SJSA1 (cell line): ENCODE results near the gene GNPDA2. TPM values are rescaled to one million over a fixed set of nuclear protein-coding genes. Genes with fewer than 3 reads are reported as not detected.

Source experiments
- DNase-seq, 2 experiments: peaks; one replicate each; pipeline ENCODE4 v3.0.0-alpha.2; 2015 to 2020; ENCODE audit warnings: low spot score in 2 of 2, low read depth in 1 of 2
- H3K27ac ChIP-seq: fragments of 250-450 bp; sonication (Bioruptor Pico); 2 replicates; pipeline ENCODE4 v1.5.1; 2020; ENCODE audit warnings: mild to moderate bottlenecking, moderate library complexity
- H3K27me3 ChIP-seq: fragments of 250-450 bp; sonication (Bioruptor Pico); replicated peaks from 2 replicates; pipeline ENCODE4 v1.5.1; 2020; ENCODE audit warnings: mild to moderate bottlenecking, moderate library complexity
- H3K36me3 ChIP-seq: fragments of 250-450 bp; sonication (Bioruptor Pico); 2 replicates; pipeline ENCODE4 v1.5.1; 2020; ENCODE audit warnings: mild to moderate bottlenecking
- H3K4me1 ChIP-seq: fragments of 250-450 bp; sonication (Bioruptor Pico); replicated peaks from 2 replicates; pipeline ENCODE4 v1.6.1; 2021; ENCODE audit warnings: mild to moderate bottlenecking
- H3K4me3 ChIP-seq: fragments of 250-450 bp; sonication (Bioruptor Pico); 2 replicates; pipeline ENCODE4 v1.5.1; 2020; ENCODE audit warnings: mild to moderate bottlenecking
- H3K9me3 ChIP-seq: fragments of 250-450 bp; sonication (Bioruptor Pico); replicated peaks from 2 replicates; pipeline ENCODE4 v1.5.1; 2020; ENCODE audit warnings: mild to moderate bottlenecking
- total RNA-seq: library from RNA; depleted of rRNA; stranded (reverse); fragments of >200 nt; shearing (Covaris generic); gene quantifications from 2 replicates; pipeline ENCODE4 v1.2.3, GENCODE V29; 2014; rRNA removed

Gene GNPDA2
- total RNA-seq, 1 experiment from 2014 or later, result 16.4 TPM

GRCh38 chr4:44670506-44671199 is 55.7 kb downstream of the GNPDA2 start:
- Histone ChIP-seq H3K9me3 (no peaks in the 10 kb centered on the region), H3K4me1 (no peaks in the 10 kb centered on the region), H3K4me3 (no peak overlapping the region), H3K36me3 (no peaks in the 10 kb centered on the region), H3K27ac (no peak overlapping the region), H3K27me3 (no peaks in the 10 kb centered on the region)
- no peak for DNase-seq

DNA sequence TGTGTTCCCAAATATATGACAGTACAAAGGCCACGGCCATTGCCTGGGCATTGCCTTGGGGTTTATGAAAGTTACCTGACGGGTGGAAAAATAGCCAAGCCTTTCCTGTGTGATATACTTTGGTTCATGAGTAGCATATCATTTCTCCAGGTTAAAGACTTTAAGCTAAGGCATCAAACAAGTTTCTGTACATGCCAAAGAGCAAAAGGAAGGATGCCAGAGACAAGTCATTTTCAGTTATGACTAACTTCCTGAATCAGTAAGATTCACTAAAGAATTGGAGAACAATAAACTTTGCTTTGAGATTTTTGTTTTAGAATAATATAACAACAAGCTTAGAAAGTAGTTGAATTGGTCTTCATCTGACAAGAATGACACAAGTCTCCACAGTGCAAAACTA is 57.8 kb downstream of the GNPDA2 start:
- Histone ChIP-seq H3K27ac (no peak overlapping the region), H3K4me3 (no peak overlapping the region), H3K9me3 (no peaks in the 10 kb centered on the region), H3K27me3 (no peaks in the 10 kb centered on the region), H3K36me3 (no peaks in the 10 kb centered on the region), H3K4me1 (no peaks in the 10 kb centered on the region)
- no peak for DNase-seq

DNA sequence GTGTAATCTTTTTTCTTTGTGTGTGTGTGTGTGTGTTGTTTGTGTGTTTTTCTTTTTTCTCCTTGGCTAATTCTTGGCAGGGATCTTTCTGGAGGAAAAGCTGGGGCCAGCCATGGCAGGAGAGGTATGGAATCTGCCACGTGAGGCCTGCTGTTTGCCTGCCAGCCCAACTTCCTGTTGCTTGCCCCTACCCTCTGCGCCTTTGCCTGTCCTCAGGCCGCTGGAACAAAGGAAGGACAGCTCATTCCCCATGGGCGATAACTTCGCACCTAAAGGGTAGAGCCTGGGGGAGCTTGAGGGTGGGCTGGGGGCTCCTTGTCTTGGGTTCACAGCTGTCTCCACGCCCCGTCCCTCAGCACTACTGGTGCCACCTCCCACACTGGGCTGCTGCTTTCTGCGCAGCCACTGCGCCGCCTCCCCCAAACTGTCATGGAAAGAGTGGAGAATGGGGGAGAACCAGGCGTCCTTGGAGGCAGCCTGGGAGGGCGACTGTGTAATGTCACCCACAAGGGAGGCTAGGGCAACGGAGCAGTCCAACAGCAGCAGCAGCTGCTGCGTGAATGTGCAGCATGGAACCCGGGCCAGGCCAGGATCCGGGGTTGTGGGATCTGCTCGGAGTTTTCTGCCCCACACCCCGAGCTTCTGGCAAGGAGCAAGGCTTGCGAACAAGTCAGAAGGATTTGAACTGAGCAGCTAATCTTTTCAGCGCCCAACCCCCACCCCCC is 62.7 kb downstream of the GNPDA2 start:
- H3K9me3 ChIP-seq, result no peaks in the 10 kb centered on the region
- H3K27ac ChIP-seq, result no peak overlapping the region
- H3K4me1 ChIP-seq, result no peaks in the 10 kb centered on the region
- no peaks in the 10 kb centered on the region for H3K36me3 ChIP-seq
- H3K4me3 ChIP-seq, result no peak overlapping the region
- H3K27me3 ChIP-seq, result no peaks in the 10 kb centered on the region
- DNase-seq, result no peak

- H3K36me3 ChIP-seq, result no peaks in the 10 kb centered on the region
- no peaks in the 10 kb centered on the region for H3K27me3 ChIP-seq
- no peak overlapping the region for H3K4me3 ChIP-seq
- no peaks in the 10 kb centered on the region for H3K9me3 ChIP-seq
- H3K27ac ChIP-seq, result no peak overlapping the region
- DNase-seq, result no peak
- H3K4me1 ChIP-seq, result no peaks in the 10 kb centered on the region
Observed at GRCh38 chr4:44662623-44663005, 63.7 kb downstream of the GNPDA2 start.

- H3K9me3 ChIP-seq, result no peaks in the 10 kb centered on the region
- H3K4me1 ChIP-seq, result no peaks in the 10 kb centered on the region
- DNase-seq, result no peak
Observed at GRCh38 chr4:44661940-44662622, 64.3 kb downstream of the GNPDA2 start.

DNA sequence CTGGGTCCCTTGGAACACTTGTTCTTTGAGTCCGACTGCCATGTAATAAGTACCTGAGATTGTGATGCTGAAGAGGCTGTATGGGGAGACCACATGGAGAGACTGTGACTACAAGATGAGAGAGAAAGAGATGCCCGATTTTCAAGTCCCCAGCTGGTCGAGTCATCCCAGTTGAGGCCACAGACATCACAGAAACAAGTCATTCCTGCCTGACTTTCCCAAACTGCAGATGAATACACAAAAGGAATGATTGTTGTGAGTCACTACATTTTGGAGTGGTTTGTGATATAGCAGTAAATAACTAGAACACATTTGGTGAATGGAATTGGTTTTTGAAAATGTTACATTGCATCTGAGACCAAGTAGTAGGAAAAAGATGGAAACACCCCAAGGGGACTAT is 66.0 kb downstream of the GNPDA2 start:
- Histone ChIP-seq H3K4me1 (no peaks in the 10 kb centered on the region), H3K27ac (no peak overlapping the region), H3K36me3 (no peaks in the 10 kb centered on the region), H3K9me3 (no peaks in the 10 kb centered on the region), H3K4me3 (no peak overlapping the region), H3K27me3 (no peaks in the 10 kb centered on the region)
- no peak for DNase-seq

More at GRCh38 chr4:44661940-44662622, 64.3 kb downstream of the GNPDA2 start:
- Histone ChIP-seq H3K27ac (no peak overlapping the region), H3K4me3 (no peak overlapping the region), H3K36me3 (no peaks in the 10 kb centered on the region), H3K27me3 (no peaks in the 10 kb centered on the region)

- no peaks in the 10 kb centered on the region for H3K36me3 ChIP-seq
- H3K4me1 ChIP-seq, result no peaks in the 10 kb centered on the region
- H3K27me3 ChIP-seq, result no peaks in the 10 kb centered on the region
- no peak overlapping the region for H3K4me3 ChIP-seq
- no peaks in the 10 kb centered on the region for H3K9me3 ChIP-seq
- H3K27ac ChIP-seq, result no peak overlapping the region
- DNase-seq, result no peak
Observed at GRCh38 chr4:44652002-44652401, 74.4 kb downstream of the GNPDA2 start.

Other genes starting within 250 kb of the GNPDA2 start
- not detected in 2 replicates for gene YIPF7, start 74.9 kb downstream of the GNPDA2 start, total RNA-seq
- 13.1 and 13.4 TPM in 2 replicates for gene GUF1, start 48.1 kb downstream of the GNPDA2 start, total RNA-seq